HepG2 (cell line): ENCODE data around the gene NFKBIA. TPM values are rescaled to one million over a fixed set of nuclear protein-coding genes. Genes with fewer than 3 reads are reported as not detected.
A peak's percentile ranks its signal among the peaks of the same experiment; 100 is the strongest.

Experiments
- HHEX ChIP-seq: IDR thresholded peaks from 2 replicates; pipeline ENCODE4 v1.6.1; 2016; ENCODE audit warnings: control low read depth
- HNRNPH1 ChIP-seq: fragments of 200-400 bp; formaldehyde crosslinking; optimal IDR thresholded peaks from 2 replicates; pipeline ENCODE3; 2017; ENCODE audit warnings: mild to moderate bottlenecking, low read depth, low read length
- ZMYM2 ChIP-seq: sonication (generic); formaldehyde crosslinking; IDR thresholded peaks from 2 replicates; pipeline ENCODE4 v1.8.0; 2022; ENCODE audit warnings: mild to moderate bottlenecking, missing genetic modification reagents
- ZNF17 ChIP-seq: sonication (generic); formaldehyde crosslinking; IDR thresholded peaks from 2 replicates; pipeline ENCODE4 v1.5.0; 2020; ENCODE audit warnings: mild to moderate bottlenecking, missing genetic modification reagents
- ZNF232 ChIP-seq: sonication (generic); formaldehyde crosslinking; IDR thresholded peaks from 2 replicates; pipeline ENCODE4 v1.4.0; 2020; ENCODE audit warnings: missing genetic modification reagents, borderline replicate concordance
- ZNF501 ChIP-seq: sonication (generic); formaldehyde crosslinking; IDR thresholded peaks from 2 replicates; pipeline ENCODE4 v1.5.1; 2020; ENCODE audit warnings: mild to moderate bottlenecking, moderate library complexity, missing genetic modification reagents
- ZNF557 ChIP-seq: sonication (generic); formaldehyde crosslinking; IDR thresholded peaks from 2 replicates; pipeline ENCODE4 v1.4.0; 2020; ENCODE audit warnings: missing genetic modification reagents
- polyA plus RNA-seq, 8 experiments: library from polyadenylated mRNA; depleted of rRNA in 3 of 8; stranded (reverse) in 7 of 8; unstranded in 1 of 8; fragments of >200 nt; fragmentation: Illumina TruSeq in 4 of 8; extraction: Trizol in 4 of 8; gene quantifications; 2 replicates each; pipeline versions ENCODE4 v1.2.1 to v1.2.3, GENCODE V29; 2011 to 2016; ENCODE audit warnings: low read depth in 4 of 8, missing spikeins in 1 of 8, mixed read lengths in 1 of 8; ENCODE audit not compliant: insufficient read depth in 1 of 8
- total RNA-seq, 5 experiments: library from RNA; depleted of rRNA; stranded (reverse); fragments of >200 nt; fragmentation: Illumina TruSeq; extraction: Trizol; gene quantifications; 2 replicates each; pipeline ENCODE4 v1.2.3, GENCODE V29; 2016; ENCODE audit warnings: low read depth in 1 of 5
- TF ChIP-seq, protein P1 (sequence below): sonication (generic); formaldehyde crosslinking; IDR thresholded peaks from 2 replicates; pipeline ENCODE4 v1.5.0; 2020; ENCODE audit warnings: missing genetic modification reagents
- TF ChIP-seq, protein P2 (sequence below): IDR thresholded peaks from 2 replicates; pipeline ENCODE4 v1.6.1; 2016; ENCODE audit warnings: low read depth
- TF ChIP-seq, protein P3 (sequence below): sonication (generic); formaldehyde crosslinking; IDR thresholded peaks from 2 replicates; pipeline ENCODE4 v1.5.0; 2020; ENCODE audit warnings: missing genetic modification reagents
- TF ChIP-seq, protein P4 (sequence below): sonication (generic); formaldehyde crosslinking; IDR thresholded peaks from 2 replicates; pipeline ENCODE4 v1.4.0; 2020; ENCODE audit warnings: missing genetic modification reagents, borderline replicate concordance
- TF ChIP-seq, protein P5 (sequence below): sonication (generic); formaldehyde crosslinking; IDR thresholded peaks from 2 replicates; pipeline ENCODE4 v1.4.0; 2020; ENCODE audit warnings: mild to moderate bottlenecking, low read depth, missing genetic modification reagents
- TF ChIP-seq, protein P6 (sequence below): sonication (generic); formaldehyde crosslinking; IDR thresholded peaks from 2 replicates; pipeline ENCODE4 v1.5.0; 2020; ENCODE audit warnings: mild to moderate bottlenecking, missing genetic modification reagents
- TF ChIP-seq, protein P7 (sequence below): sonication (generic); formaldehyde crosslinking; conservative IDR thresholded peaks from 2 replicates; pipeline ENCODE4 v1.4.0; 2020; ENCODE audit warnings: missing genetic modification reagents

The NFKBIA gene
- total and polyA plus RNA-seq, 2 of the 13 experiments (the other 11 are each of a cell fraction or from before 2014, with no cell fraction given), result 197 to 319 TPM

DNA sequence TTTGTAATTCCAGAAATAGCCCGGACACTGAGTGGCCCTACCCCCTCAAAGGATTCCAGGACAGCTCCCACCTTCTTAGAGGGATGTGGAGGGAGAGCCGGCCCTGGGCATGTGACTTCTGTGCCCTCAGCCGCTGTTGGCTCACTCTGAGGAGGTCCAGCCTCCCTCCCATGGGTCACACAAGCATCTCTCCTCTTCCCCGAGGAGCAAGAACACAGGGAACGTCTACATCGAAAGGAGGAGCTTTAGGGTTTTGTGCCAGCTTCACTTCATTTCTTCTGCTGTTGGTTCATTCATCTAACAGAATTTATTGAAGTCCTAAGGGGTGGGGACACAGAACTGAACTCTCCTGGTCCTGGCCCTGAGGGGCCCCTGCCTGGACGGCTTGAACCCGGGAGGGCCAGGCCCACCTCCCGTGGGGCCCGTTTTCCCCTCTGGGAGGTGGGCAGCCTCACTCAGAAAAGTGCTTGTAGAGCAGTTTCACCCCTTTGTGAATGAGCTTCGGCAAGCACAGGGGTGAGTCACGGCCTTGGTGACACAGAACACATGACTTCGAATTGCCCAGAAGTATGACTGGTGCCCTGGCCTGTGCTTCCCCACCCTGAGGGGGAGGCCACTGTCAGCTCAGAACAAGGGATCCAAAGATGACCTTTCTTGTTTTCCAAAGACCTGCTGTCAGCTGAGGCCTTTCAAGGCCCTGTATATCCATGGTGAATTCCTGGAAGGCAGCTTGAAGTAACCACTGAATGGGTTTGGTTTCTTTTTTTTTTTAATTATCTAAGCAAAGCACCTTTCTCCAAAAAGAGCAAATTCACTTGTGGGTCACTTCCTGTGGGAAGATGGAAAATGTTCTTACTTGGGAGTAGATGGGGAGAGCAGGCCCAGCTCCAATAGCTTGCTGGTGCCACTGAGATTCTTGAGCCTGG, 39.2 kb downstream of the NFKBIA start (continued):
- peak; percentile 97 for TF ChIP-seq ZNF232 (CRISPR knock-in tag)
- TF ChIP-seq ZNF557 (CRISPR knock-in tag), result no peak
- TF ChIP-seq HNRNPH1, result no peak
- TF ChIP-seq, protein P1, sequence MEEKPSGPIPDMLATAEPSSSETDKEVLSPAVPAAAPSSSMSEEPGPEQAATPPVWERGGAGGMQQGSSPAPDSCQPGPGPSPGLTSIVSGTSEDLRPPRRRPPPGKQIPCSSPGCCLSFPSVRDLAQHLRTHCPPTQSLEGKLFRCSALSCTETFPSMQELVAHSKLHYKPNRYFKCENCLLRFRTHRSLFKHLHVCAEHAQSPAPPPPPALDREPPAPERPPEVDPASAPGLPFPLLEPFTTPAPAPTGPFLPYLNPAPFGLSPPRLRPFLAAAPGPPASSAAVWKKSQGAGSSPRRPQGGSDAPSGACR, result peak; percentile 91
- TF ChIP-seq, protein P2, sequence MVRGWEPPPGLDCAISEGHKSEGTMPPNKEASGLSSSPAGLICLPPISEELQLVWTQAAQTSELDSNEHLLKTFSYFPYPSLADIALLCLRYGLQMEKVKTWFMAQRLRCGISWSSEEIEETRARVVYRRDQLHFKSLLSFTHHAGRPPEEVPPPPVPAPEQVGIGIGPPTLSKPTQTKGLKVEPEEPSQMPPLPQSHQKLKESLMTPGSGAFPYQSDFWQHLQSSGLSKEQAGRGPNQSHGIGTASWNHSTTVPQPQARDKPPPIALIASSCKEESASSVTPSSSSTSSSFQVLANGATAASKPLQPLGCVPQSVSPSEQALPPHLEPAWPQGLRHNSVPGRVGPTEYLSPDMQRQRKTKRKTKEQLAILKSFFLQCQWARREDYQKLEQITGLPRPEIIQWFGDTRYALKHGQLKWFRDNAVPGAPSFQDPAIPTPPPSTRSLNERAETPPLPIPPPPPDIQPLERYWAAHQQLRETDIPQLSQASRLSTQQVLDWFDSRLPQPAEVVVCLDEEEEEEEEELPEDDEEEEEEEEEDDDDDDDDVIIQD (CRISPR knock-in tag), result peak; percentile 100
- TF ChIP-seq ZNF501 (CRISPR knock-in tag), result peak; percentile 69; the same call in 1 of the 2 replicates
- TF ChIP-seq, protein P3, sequence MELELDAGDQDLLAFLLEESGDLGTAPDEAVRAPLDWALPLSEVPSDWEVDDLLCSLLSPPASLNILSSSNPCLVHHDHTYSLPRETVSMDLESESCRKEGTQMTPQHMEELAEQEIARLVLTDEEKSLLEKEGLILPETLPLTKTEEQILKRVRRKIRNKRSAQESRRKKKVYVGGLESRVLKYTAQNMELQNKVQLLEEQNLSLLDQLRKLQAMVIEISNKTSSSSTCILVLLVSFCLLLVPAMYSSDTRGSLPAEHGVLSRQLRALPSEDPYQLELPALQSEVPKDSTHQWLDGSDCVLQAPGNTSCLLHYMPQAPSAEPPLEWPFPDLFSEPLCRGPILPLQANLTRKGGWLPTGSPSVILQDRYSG (CRISPR knock-in tag), result no peak
- TF ChIP-seq, protein P4, sequence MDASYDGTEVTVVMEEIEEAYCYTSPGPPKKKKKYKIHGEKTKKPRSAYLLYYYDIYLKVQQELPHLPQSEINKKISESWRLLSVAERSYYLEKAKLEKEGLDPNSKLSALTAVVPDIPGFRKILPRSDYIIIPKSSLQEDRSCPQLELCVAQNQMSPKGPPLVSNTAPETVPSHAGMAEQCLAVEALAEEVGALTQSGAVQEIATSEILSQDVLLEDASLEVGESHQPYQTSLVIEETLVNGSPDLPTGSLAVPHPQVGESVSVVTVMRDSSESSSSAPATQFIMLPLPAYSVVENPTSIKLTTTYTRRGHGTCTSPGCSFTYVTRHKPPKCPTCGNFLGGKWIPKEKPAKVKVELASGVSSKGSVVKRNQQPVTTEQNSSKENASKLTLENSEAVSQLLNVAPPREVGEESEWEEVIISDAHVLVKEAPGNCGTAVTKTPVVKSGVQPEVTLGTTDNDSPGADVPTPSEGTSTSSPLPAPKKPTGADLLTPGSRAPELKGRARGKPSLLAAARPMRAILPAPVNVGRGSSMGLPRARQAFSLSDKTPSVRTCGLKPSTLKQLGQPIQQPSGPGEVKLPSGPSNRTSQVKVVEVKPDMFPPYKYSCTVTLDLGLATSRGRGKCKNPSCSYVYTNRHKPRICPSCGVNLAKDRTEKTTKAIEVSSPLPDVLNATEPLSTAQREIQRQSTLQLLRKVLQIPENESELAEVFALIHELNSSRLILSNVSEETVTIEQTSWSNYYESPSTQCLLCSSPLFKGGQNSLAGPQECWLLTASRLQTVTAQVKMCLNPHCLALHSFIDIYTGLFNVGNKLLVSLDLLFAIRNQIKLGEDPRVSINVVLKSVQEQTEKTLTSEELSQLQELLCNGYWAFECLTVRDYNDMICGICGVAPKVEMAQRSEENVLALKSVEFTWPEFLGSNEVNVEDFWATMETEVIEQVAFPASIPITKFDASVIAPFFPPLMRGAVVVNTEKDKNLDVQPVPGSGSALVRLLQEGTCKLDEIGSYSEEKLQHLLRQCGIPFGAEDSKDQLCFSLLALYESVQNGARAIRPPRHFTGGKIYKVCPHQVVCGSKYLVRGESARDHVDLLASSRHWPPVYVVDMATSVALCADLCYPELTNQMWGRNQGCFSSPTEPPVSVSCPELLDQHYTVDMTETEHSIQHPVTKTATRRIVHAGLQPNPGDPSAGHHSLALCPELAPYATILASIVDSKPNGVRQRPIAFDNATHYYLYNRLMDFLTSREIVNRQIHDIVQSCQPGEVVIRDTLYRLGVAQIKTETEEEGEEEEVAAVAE (CRISPR knock-in tag), result peak; percentile 95
- TF ChIP-seq, protein P5, sequence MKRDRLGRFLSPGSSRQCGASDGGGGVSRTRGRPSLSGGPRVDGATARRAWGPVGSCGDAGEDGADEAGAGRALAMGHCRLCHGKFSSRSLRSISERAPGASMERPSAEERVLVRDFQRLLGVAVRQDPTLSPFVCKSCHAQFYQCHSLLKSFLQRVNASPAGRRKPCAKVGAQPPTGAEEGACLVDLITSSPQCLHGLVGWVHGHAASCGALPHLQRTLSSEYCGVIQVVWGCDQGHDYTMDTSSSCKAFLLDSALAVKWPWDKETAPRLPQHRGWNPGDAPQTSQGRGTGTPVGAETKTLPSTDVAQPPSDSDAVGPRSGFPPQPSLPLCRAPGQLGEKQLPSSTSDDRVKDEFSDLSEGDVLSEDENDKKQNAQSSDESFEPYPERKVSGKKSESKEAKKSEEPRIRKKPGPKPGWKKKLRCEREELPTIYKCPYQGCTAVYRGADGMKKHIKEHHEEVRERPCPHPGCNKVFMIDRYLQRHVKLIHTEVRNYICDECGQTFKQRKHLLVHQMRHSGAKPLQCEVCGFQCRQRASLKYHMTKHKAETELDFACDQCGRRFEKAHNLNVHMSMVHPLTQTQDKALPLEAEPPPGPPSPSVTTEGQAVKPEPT (CRISPR knock-in tag), result peak; percentile 97
- no peak for TF ChIP-seq ZMYM2 (CRISPR knock-in tag)
- TF ChIP-seq HHEX (CRISPR knock-in tag), result 0 out of 2 replicates have a peak, but pooled peaks have one; percentile 37
- TF ChIP-seq, protein P6, sequence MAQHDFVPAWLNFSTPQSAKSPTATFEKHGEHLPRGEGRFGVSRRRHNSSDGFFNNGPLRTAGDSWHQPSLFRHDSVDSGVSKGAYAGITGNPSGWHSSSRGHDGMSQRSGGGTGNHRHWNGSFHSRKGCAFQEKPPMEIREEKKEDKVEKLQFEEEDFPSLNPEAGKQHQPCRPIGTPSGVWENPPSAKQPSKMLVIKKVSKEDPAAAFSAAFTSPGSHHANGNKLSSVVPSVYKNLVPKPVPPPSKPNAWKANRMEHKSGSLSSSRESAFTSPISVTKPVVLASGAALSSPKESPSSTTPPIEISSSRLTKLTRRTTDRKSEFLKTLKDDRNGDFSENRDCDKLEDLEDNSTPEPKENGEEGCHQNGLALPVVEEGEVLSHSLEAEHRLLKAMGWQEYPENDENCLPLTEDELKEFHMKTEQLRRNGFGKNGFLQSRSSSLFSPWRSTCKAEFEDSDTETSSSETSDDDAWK (CRISPR knock-in tag), result no peak
- TF ChIP-seq, protein P7, sequence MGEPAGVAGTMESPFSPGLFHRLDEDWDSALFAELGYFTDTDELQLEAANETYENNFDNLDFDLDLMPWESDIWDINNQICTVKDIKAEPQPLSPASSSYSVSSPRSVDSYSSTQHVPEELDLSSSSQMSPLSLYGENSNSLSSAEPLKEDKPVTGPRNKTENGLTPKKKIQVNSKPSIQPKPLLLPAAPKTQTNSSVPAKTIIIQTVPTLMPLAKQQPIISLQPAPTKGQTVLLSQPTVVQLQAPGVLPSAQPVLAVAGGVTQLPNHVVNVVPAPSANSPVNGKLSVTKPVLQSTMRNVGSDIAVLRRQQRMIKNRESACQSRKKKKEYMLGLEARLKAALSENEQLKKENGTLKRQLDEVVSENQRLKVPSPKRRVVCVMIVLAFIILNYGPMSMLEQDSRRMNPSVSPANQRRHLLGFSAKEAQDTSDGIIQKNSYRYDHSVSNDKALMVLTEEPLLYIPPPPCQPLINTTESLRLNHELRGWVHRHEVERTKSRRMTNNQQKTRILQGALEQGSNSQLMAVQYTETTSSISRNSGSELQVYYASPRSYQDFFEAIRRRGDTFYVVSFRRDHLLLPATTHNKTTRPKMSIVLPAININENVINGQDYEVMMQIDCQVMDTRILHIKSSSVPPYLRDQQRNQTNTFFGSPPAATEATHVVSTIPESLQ (CRISPR knock-in tag), result no peak
- no peak for TF ChIP-seq ZNF17 (CRISPR knock-in tag)
